Measurements from ENCODE around the gene STYXL1. TPM values are rescaled to one million over a fixed set of nuclear protein-coding genes. Genes with fewer than 3 reads are reported as not detected.
"Not testable (repeated sequence)": the region's sequence is repeated elsewhere in the genome, so short reads cannot be mapped to it uniquely, and the experiment has no call there.

STYXL1 gene
- total RNA-seq, 1 experiment from 2014 or later, result 21.3 TPM

GRCh38 chr7:76095908-76096307 is 48.1 kb upstream of the STYXL1 start:
- POLR2A ChIA-PET, result no interaction called here
- DNase-seq (ENCODE audit: low spot score) (no peak), ATAC-seq (no peak)
- Mint-ChIP-seq H3K36me3 (no peaks in the 10 kb centered on the region), H3K27me3 (ENCODE audit: low read depth) (no peaks in the 10 kb centered on the region), H3K9me3 (peaks cover 5% of the 10 kb centered on the region), H3K27ac (no peak overlapping the region), H3K4me1 (peaks cover 2% of the 10 kb centered on the region; the same call in 1 of the 2 replicates), H3K4me3 (no peak overlapping the region)
- CTCF ChIA-PET, result no interaction called here
- TF ChIP-seq NR2C2 (CRISPR knock-in tag; IDR thresholded peaks at IDR 0.05), result no peak

- H3K36me3 Mint-ChIP-seq, H3K9me3 Mint-ChIP-seq, POLR2A ChIA-PET: not testable (repeated sequence)
These were observed 46.5 kb upstream of the STYXL1 start for GRCh38 chr7:76094326-76094725.

GRCh38 chr7:76093531-76093930 is 45.7 kb upstream of the STYXL1 start:
- CTCF ChIA-PET, POLR2A ChIA-PET, H3K36me3 Mint-ChIP-seq: not testable (repeated sequence)

More at GRCh38 chr7:76094326-76094725, 46.5 kb upstream of the STYXL1 start:
- H3K4me1 Mint-ChIP-seq; H3K27me3 Mint-ChIP-seq (ENCODE audit: low read depth); CTCF ChIA-PET; H3K4me3 Mint-ChIP-seq; H3K27ac Mint-ChIP-seq; ATAC-seq; DNase-seq (ENCODE audit: low spot score): not testable (repeated sequence)

GRCh38 chr7:76091506-76091905 is 43.7 kb upstream of the STYXL1 start:
- Mint-ChIP-seq H3K4me3 (no peak overlapping the region), H3K36me3 (no peaks in the 10 kb centered on the region), H3K27ac (no peak overlapping the region), H3K27me3 (ENCODE audit: low read depth) (no peaks in the 10 kb centered on the region), H3K9me3 (peaks cover 5% of the 10 kb centered on the region), H3K4me1 (peaks cover 3% of the 10 kb centered on the region; the same call in 1 of the 2 replicates)
- no peak for TF ChIP-seq USF2 (CRISPR knock-in tag; IDR thresholded peaks at IDR 0.05)
- no peak for TF ChIP-seq EMX1 (CRISPR knock-in tag; IDR thresholded peaks at IDR 0.05)
- no peak for TF ChIP-seq ATF2 (CRISPR knock-in tag; IDR thresholded peaks at IDR 0.05; ENCODE audit: borderline replicate concordance, low read depth)
- no peak for TF ChIP-seq ATF1 (CRISPR knock-in tag; IDR thresholded peaks at IDR 0.05)
- no peak for TF ChIP-seq ZNF232 (CRISPR knock-in tag; IDR thresholded peaks at IDR 0.05)
- no peak for TF ChIP-seq TP53 (CRISPR knock-in tag; IDR thresholded peaks at IDR 0.05)
- no peak for TF ChIP-seq CTCF (IDR thresholded peaks at IDR 0.05)
- ATAC-seq, result no peak
- CTCF ChIA-PET, result no interaction called here
- no peak for DNase-seq (ENCODE audit: low spot score)
- POLR2A ChIA-PET, result no interaction called here

More at GRCh38 chr7:76093531-76093930, 45.7 kb upstream of the STYXL1 start:
- not testable (repeated sequence) for DNase-seq (ENCODE audit: low spot score); ATAC-seq; H3K9me3 Mint-ChIP-seq; H3K4me3 Mint-ChIP-seq; H3K4me1 Mint-ChIP-seq; H3K27me3 Mint-ChIP-seq (ENCODE audit: low read depth); H3K27ac Mint-ChIP-seq

GRCh38 chr7:76089865-76090475 is 42.2 kb upstream of the STYXL1 start:
- Mint-ChIP-seq H3K27me3 (ENCODE audit: low read depth) (no peaks in the 10 kb centered on the region), H3K27ac (no peak overlapping the region), H3K4me1 (peaks cover 2% of the 10 kb centered on the region; the same call in 1 of the 2 replicates), H3K4me3 (no peak overlapping the region), H3K9me3 (no peaks in the 10 kb centered on the region), H3K36me3 (no peaks in the 10 kb centered on the region)
- POLR2A ChIA-PET, result no interaction called here
- CTCF ChIA-PET, result interaction anchor here (1.6 kb wide), 1 partner anchor 17 kb away, joined by 4 read pairs; no protein-coding TSS in a partner anchor
- DNase-seq (ENCODE audit: low spot score) (no peak), ATAC-seq (no peak)
- TF ChIP-seq ERG (CRISPR knock-in tag; IDR thresholded peaks at IDR 0.05), result no peak
- no peak for TF ChIP-seq ZNF425 (CRISPR knock-in tag; conservative IDR thresholded peaks at IDR 0.05)
- TF ChIP-seq NFATC4 (CRISPR knock-in tag; IDR thresholded peaks at IDR 0.05), result no peak
- TF ChIP-seq JAZF1 (CRISPR knock-in tag; IDR thresholded peaks at IDR 0.05), result no peak
- no peak for TF ChIP-seq ZNF219 (CRISPR knock-in tag; IDR thresholded peaks at IDR 0.05; ENCODE audit: borderline replicate concordance)
- no peak for TF ChIP-seq ZNF512 (CRISPR knock-in tag; IDR thresholded peaks at IDR 0.05; ENCODE audit: borderline replicate concordance)
- no peak for TF ChIP-seq USF2 (CRISPR knock-in tag; IDR thresholded peaks at IDR 0.05)

Measured in WTC11 (cell line).